Nephron (organoid): Measurements from ENCODE around the gene CLEC16A.

Source experiments
- H3K27ac Mint-ChIP-seq, 3 experiments: 2 replicates each; pipeline ENCODE4 v1.8.0; 2020; ENCODE audit warnings: mixed read lengths in 3 of 3, mild to moderate bottlenecking in 2 of 3, moderate library complexity in 1 of 3
- H3K27me3 Mint-ChIP-seq: 2 replicates; pipeline ENCODE4 v1.8.0; 2021; ENCODE audit warnings: low read depth, mild to moderate bottlenecking, moderate library complexity, mixed read lengths
- H3K36me3 Mint-ChIP-seq: 2 replicates; pipeline ENCODE4 v1.8.0; 2020; ENCODE audit warnings: low read depth, mixed read lengths
- H3K4me1 Mint-ChIP-seq: 2 replicates; pipeline ENCODE4 v1.8.0; 2020; ENCODE audit warnings: mixed read lengths
- H3K4me3 Mint-ChIP-seq, 3 experiments: 2 replicates each; pipeline ENCODE4 v1.8.0; 2020; ENCODE audit warnings: mild to moderate bottlenecking in 3 of 3, mixed read lengths in 3 of 3, moderate library complexity in 2 of 3
- H3K9me3 Mint-ChIP-seq: 2 replicates; pipeline ENCODE4 v1.8.0; 2020; ENCODE audit warnings: mixed read lengths
- CTCF ChIP-seq, 3 experiments: fragments of 200-600 bp; sonication (generic); IDR thresholded peaks; one replicate each; pipeline ENCODE4 v1.5.0; 2021; ENCODE audit warnings: antibody characterized with exemption in 3 of 3; ENCODE audit not compliant: unreplicated experiment in 3 of 3

The CLEC16A gene

GRCh38 chr16:11140867-11141266 lies 196.5 kb downstream of the CLEC16A start:
- Mint-ChIP-seq H3K27ac (no peak overlapping the region), H3K9me3 (no peaks in the 10 kb centered on the region), H3K4me3 (no peak overlapping the region), H3K4me1 (peaks cover 39% of the 10 kb centered on the region), H3K27me3 (peaks cover 3% of the 10 kb centered on the region), H3K36me3 (peaks cover 3% of the 10 kb centered on the region)
- TF ChIP-seq CTCF (IDR thresholded peaks at IDR 0.05; ENCODE audit: unreplicated experiment in 3 of 3): no peak

GRCh38 chr16:11141409-11142260 lies 197.3 kb downstream of the CLEC16A start:
- no peak for TF ChIP-seq CTCF (IDR thresholded peaks at IDR 0.05; ENCODE audit: unreplicated experiment in 3 of 3)
- peaks cover 3% of the 10 kb centered on the region for H3K27me3 Mint-ChIP-seq
- no peak overlapping the region for H3K27ac Mint-ChIP-seq
- no peaks in the 10 kb centered on the region for H3K9me3 Mint-ChIP-seq
- H3K4me3 Mint-ChIP-seq: no peak overlapping the region
- H3K36me3 Mint-ChIP-seq: no peaks in the 10 kb centered on the region
- H3K4me1 Mint-ChIP-seq: peaks cover 38% of the 10 kb centered on the region

GRCh38 chr16:11142261-11142630 lies 197.9 kb downstream of the CLEC16A start:
- Mint-ChIP-seq H3K27ac (no peak overlapping the region), H3K4me1 (peaks cover 38% of the 10 kb centered on the region), H3K9me3 (no peaks in the 10 kb centered on the region), H3K4me3 (no peak overlapping the region), H3K27me3 (peaks cover 3% of the 10 kb centered on the region), H3K36me3 (no peaks in the 10 kb centered on the region)
- TF ChIP-seq CTCF (IDR thresholded peaks at IDR 0.05; ENCODE audit: unreplicated experiment in 3 of 3): no peak

GRCh38 chr16:11142951-11143350 lies 198.6 kb downstream of the CLEC16A start:
- no peak for TF ChIP-seq CTCF (IDR thresholded peaks at IDR 0.05; ENCODE audit: unreplicated experiment in 3 of 3)
- peaks cover 3% of the 10 kb centered on the region for H3K27me3 Mint-ChIP-seq
- no peaks in the 10 kb centered on the region for H3K36me3 Mint-ChIP-seq
- H3K4me1 Mint-ChIP-seq: peaks cover 34% of the 10 kb centered on the region
- H3K27ac Mint-ChIP-seq: no peak overlapping the region
- no peaks in the 10 kb centered on the region for H3K9me3 Mint-ChIP-seq
- no peak overlapping the region for H3K4me3 Mint-ChIP-seq

- no peak for TF ChIP-seq CTCF (IDR thresholded peaks at IDR 0.05; ENCODE audit: unreplicated experiment in 3 of 3)
Measured at GRCh38 chr16:11143372-11144035, 199.1 kb downstream of the CLEC16A start.

More at GRCh38 chr16:11143372-11144035, 199.1 kb downstream of the CLEC16A start:
- Mint-ChIP-seq H3K9me3 (no peaks in the 10 kb centered on the region), H3K4me3 (no peak overlapping the region), H3K36me3 (no peaks in the 10 kb centered on the region), H3K27ac (peak overlapping the region in 1 of 3 experiments; percentile 55), H3K4me1 (peaks cover 28% of the 10 kb centered on the region), H3K27me3 (peaks cover 3% of the 10 kb centered on the region)
